ENCODE data around the gene TTLL11. TPM values are rescaled to one million over a fixed set of nuclear protein-coding genes. Genes with fewer than 3 reads are reported as not detected.
"Not testable (repeated sequence)": the region's sequence is repeated elsewhere in the genome, so short reads cannot be mapped to it uniquely, and the experiment has no call there.

TTLL11 gene
- total and polyA plus RNA-seq, 2 experiments from 2014 or later, result 4.7 to 6.7 TPM

DNA sequence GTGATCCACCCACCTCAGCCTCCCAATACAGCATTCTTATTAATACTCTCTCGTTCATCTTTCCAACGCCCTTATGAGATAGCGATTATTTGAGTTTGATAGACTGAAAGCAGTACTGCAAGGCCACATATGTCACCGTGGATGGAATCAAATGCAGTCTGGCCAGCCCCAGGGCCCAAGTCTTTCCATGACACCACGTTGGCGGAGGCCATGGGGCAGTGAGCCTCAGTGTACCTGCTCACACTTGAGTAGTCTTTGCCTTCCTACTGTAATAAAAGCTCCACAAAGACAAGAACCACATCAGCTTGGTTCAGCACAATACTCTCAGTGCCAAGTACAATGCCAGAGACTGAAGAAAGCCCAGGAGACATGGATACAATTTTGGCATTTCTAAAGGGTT, 88.5 kb downstream of the TTLL11 start:
- DNase-seq (ENCODE audit: low read depth in 1 of 2, low spot score in 1 of 2), result no peak
- Histone ChIP-seq H3K4me1 (ENCODE audit: low read depth) (peaks cover 18% of the 10 kb centered on the region), H3K4me3 (no peak overlapping the region), H3K27ac (no peak overlapping the region), H3K9me3 (ENCODE audit: low read depth) (no peaks in the 10 kb centered on the region), H3K27me3 (peaks cover 2% of the 10 kb centered on the region), H3K36me3 (no peaks in the 10 kb centered on the region)
- TF ChIP-seq CTCF (IDR thresholded peaks at IDR 0.05; ENCODE audit: low read depth, low read length), result no peak

DNA sequence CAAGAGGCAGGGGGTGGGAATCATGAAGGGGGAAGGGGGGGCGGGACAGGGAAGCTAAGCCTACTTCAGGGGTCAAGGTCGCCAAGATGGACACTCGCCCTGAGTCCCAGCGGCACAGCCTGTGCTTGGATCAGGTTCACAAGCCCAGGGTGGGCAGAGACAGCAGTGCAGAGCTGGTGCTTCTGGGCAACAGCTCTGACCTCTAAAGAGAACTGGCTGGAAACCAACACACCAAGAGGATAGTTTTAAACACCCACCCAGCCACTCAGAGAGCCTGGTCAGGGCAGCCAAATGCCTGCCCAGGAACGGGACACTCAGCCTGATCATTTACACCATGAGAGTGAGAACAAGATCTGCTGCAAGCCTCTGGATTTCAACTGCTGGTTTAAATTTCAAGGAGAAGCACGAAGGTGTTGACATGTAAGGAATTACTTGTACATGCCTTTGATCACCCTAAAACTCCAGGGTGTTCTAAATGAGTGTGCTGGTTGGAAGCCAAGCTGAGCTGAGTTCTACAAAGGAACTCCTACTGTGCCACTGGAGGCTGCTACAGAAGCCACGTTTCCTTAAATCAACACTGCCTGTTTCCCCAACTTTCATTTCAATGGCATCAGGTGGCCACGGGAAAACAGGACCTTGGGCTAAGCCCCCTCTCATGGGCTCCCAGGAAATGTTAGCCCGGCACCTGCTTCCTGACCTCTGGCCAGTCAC, 91.5 kb downstream of the TTLL11 start:
- Histone ChIP-seq H3K9me3 (ENCODE audit: low read depth) (no peaks in the 10 kb centered on the region), H3K4me1 (ENCODE audit: low read depth) (peaks cover 18% of the 10 kb centered on the region), H3K36me3 (no peaks in the 10 kb centered on the region), H3K27ac (peak overlapping the region; percentile 76), H3K4me3 (no peak overlapping the region), H3K27me3 (no peaks in the 10 kb centered on the region)
- TF ChIP-seq CTCF (IDR thresholded peaks at IDR 0.05; ENCODE audit: low read depth, low read length), result no peak
- peak; percentile 57 to 80 for DNase-seq (ENCODE audit: low read depth in 1 of 2, low spot score in 1 of 2)

DNA sequence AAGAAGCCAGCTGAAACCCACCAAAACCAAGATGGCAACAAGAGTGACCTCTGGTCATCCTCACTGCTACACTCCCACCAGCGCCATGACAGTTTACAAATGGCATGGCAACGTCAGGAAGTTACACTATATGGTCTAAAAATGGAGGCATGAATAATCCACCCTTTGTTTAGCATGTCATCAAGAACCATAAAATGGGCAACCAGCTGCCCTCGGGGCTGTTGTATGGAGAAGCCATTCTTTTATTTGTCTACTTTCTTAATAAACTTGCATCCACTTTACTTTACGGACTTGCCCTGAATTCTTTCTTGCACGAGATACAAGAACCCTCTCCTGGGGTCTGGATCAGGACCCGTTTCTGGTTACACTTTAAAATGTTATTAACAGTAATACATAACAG, 92.6 kb downstream of the TTLL11 start:
- not testable (repeated sequence) for H3K27ac ChIP-seq; H3K4me3 ChIP-seq; H3K9me3 ChIP-seq (ENCODE audit: low read depth); DNase-seq (ENCODE audit: low read depth in 1 of 2, low spot score in 1 of 2); H3K36me3 ChIP-seq; H3K27me3 ChIP-seq
- H3K4me1 ChIP-seq (ENCODE audit: low read depth), result peaks cover 18% of the 10 kb centered on the region

GRCh38 chr9:121999556-121999955, 93.6 kb downstream of the TTLL11 start:
- H3K27me3 ChIP-seq, result no peaks in the 10 kb centered on the region
- DNase-seq (ENCODE audit: low read depth in 1 of 2, low spot score in 1 of 2), result no peak
- TF ChIP-seq CTCF (IDR thresholded peaks at IDR 0.05; ENCODE audit: low read depth, low read length), result no peak
- no peak overlapping the region for H3K4me3 ChIP-seq
- no peaks in the 10 kb centered on the region for H3K9me3 ChIP-seq (ENCODE audit: low read depth)
- no peaks in the 10 kb centered on the region for H3K36me3 ChIP-seq
- H3K4me1 ChIP-seq (ENCODE audit: low read depth), result peaks cover 18% of the 10 kb centered on the region
- no peak overlapping the region for H3K27ac ChIP-seq

GRCh38 chr9:121998513-121999049, 94.5 kb downstream of the TTLL11 start:
- Histone ChIP-seq H3K27ac (no peak overlapping the region), H3K4me1 (ENCODE audit: low read depth) (peaks cover 18% of the 10 kb centered on the region), H3K27me3 (no peaks in the 10 kb centered on the region), H3K9me3 (ENCODE audit: low read depth) (no peaks in the 10 kb centered on the region), H3K36me3 (no peaks in the 10 kb centered on the region), H3K4me3 (no peak overlapping the region)
- no peak for TF ChIP-seq CTCF (IDR thresholded peaks at IDR 0.05; ENCODE audit: low read depth, low read length)
- DNase-seq (ENCODE audit: low read depth in 1 of 2, low spot score in 1 of 2), result no peak

- Histone ChIP-seq H3K9me3 (ENCODE audit: low read depth) (no peaks in the 10 kb centered on the region), H3K4me1 (ENCODE audit: low read depth) (peaks cover 18% of the 10 kb centered on the region), H3K27me3 (no peaks in the 10 kb centered on the region), H3K27ac (no peak overlapping the region), H3K4me3 (no peak overlapping the region), H3K36me3 (no peaks in the 10 kb centered on the region)
- no peak for TF ChIP-seq CTCF (IDR thresholded peaks at IDR 0.05; ENCODE audit: low read depth, low read length)
- DNase-seq (ENCODE audit: low read depth in 1 of 2, low spot score in 1 of 2), result peak in 1 of 2 donors; percentile 74
These were observed 95.3 kb downstream of the TTLL11 start for GRCh38 chr9:121997791-121998190.

Measured in cardiac muscle cell (in vitro differentiated cells and primary cell).